HG02571 (cell line): Measurements from ENCODE around the gene RSRC2.
"Not testable (repeated sequence)": the region's sequence is repeated elsewhere in the genome, so short reads cannot be mapped to it uniquely, and the experiment has no call there.

Source experiments
- ATAC-seq: cut with Tn5 transposase; IDR thresholded peaks from one replicate; pipeline ENCODE4 v1.9.1; 2021; ENCODE audit warnings: mild to moderate bottlenecking, moderate library complexity; ENCODE audit not compliant: unreplicated experiment

Gene RSRC2

GRCh38 chr12:122518908-122519307, 7.8 kb downstream of the RSRC2 start:
- ATAC-seq = no peak

- ATAC-seq = no peak
Observed at GRCh38 chr12:122517877-122518276, 8.9 kb downstream of the RSRC2 start.

- no peak for ATAC-seq
Observed at GRCh38 chr12:122516544-122517361, 10.0 kb downstream of the RSRC2 start.

GRCh38 chr12:122515275-122515674, 11.5 kb downstream of the RSRC2 start:
- ATAC-seq = no peak

- ATAC-seq = no peak
Observed at GRCh38 chr12:122513660-122514059, 13.1 kb downstream of the RSRC2 start.

- not testable (repeated sequence) for ATAC-seq
Observed at GRCh38 chr12:122513028-122513427, 13.7 kb downstream of the RSRC2 start.

GRCh38 chr12:122508163-122508562, 18.6 kb downstream of the RSRC2 start:
- ATAC-seq = no peak

- ATAC-seq = no peak
Observed at GRCh38 chr12:122506393-122506938, 20.3 kb downstream of the RSRC2 start.

GRCh38 chr12:122505419-122506051, 21.2 kb downstream of the RSRC2 start:
- ATAC-seq = no peak

GRCh38 chr12:122503783-122504590, 22.7 kb downstream of the RSRC2 start:
- ATAC-seq = no peak

GRCh38 chr12:122503147-122503751, 23.5 kb downstream of the RSRC2 start:
- no peak for ATAC-seq

GRCh38 chr12:122501489-122501989, 25.2 kb downstream of the RSRC2 start:
- no peak for ATAC-seq

- peak; percentile 91 for ATAC-seq
Observed at GRCh38 chr12:122500685-122501488, 25.8 kb downstream of the RSRC2 start, which contains the start of gene ZCCHC8. Gene ZCCHC8, minus strand, starts transcription at chr12:122500932. Its CDS starts 92 bp downstream, at chr12:122500840.

- peak; percentile 21 for ATAC-seq
Observed at GRCh38 chr12:122499991-122500684, 26.6 kb downstream of the RSRC2 start.

GRCh38 chr12:122495258-122495657, 31.5 kb downstream of the RSRC2 start:
- no peak for ATAC-seq

GRCh38 chr12:122493222-122493621, 33.5 kb downstream of the RSRC2 start:
- ATAC-seq = not testable (repeated sequence)

- no peak for ATAC-seq
Observed at GRCh38 chr12:122491991-122492390, 34.7 kb downstream of the RSRC2 start.

GRCh38 chr12:122489038-122489437, 37.7 kb downstream of the RSRC2 start:
- ATAC-seq = no peak

GRCh38 chr12:122487807-122488206, 38.9 kb downstream of the RSRC2 start:
- not testable (repeated sequence) for ATAC-seq
